ENCODE results near the gene SEMA3C. TPM values are rescaled to one million over a fixed set of nuclear protein-coding genes. Genes with fewer than 3 reads are reported as not detected.
A peak's percentile ranks its signal among the peaks of the same experiment; 100 is the strongest.

Gene SEMA3C
- total and polyA plus RNA-seq, 8 donors, result 4.5 to 344 (median 68.7) TPM

DNA sequence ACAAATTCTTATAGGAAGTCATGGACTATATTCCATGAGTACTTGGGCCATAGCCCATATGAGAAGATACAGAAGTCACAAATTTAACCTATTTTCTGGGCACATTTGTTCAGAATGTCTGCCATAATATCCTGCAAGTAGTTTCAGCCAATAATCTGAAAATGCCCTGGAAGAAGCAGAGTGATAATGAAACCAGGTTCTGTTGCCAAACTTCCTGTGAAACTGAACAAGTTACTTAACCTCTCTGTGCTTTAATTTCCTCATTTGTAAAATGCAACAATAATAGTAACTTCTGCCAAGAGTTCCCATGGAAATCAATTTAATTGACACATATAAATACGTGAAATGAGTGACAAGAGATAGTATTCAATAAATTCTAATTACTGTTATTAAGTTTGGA lies 88.8 kb downstream of the SEMA3C start:
- no peak for DNase-seq
- Histone ChIP-seq H3K9me3 (no peaks in the 10 kb centered on the region), H3K36me3 (no peaks in the 10 kb centered on the region), H3K4me1 (peaks cover 6 to 59% (median 29%) of the 10 kb centered on the region in 4 donors), H3K27me3 (no peaks in the 10 kb centered on the region), H3K4me3 (no peak overlapping the region), H3K27ac (no peak overlapping the region)
- no peak for TF ChIP-seq POLR2AphosphoS5 (IDR thresholded peaks at IDR 0.05)
- TF ChIP-seq, protein P1, sequence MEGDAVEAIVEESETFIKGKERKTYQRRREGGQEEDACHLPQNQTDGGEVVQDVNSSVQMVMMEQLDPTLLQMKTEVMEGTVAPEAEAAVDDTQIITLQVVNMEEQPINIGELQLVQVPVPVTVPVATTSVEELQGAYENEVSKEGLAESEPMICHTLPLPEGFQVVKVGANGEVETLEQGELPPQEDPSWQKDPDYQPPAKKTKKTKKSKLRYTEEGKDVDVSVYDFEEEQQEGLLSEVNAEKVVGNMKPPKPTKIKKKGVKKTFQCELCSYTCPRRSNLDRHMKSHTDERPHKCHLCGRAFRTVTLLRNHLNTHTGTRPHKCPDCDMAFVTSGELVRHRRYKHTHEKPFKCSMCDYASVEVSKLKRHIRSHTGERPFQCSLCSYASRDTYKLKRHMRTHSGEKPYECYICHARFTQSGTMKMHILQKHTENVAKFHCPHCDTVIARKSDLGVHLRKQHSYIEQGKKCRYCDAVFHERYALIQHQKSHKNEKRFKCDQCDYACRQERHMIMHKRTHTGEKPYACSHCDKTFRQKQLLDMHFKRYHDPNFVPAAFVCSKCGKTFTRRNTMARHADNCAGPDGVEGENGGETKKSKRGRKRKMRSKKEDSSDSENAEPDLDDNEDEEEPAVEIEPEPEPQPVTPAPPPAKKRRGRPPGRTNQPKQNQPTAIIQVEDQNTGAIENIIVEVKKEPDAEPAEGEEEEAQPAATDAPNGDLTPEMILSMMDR (IDR thresholded peaks at IDR 0.05), result no peak
- 49 to 72% (median 62%) methylated on average over 1 of the region's 1 CpG for WGBS, 5 donors
- intact Hi-C loops (cut with DNase I; ENCODE audit: low total_unique reads), result no loop called here

GRCh38 chr7:80829527-80829926 lies 89.3 kb downstream of the SEMA3C start:
- peaks cover 6 to 63% (median 29%) of the 10 kb centered on the region in 4 donors for H3K4me1 ChIP-seq
- H3K27ac ChIP-seq, result no peak overlapping the region
- TF ChIP-seq, protein P1 (IDR thresholded peaks at IDR 0.05), result no peak
- WGBS, 5 donors, result 69 to 82% (median 74%) methylated on average over 3 of the region's 3 CpGs
- no peak for DNase-seq
- no peaks in the 10 kb centered on the region for H3K36me3 ChIP-seq
- intact Hi-C loops (cut with DNase I; ENCODE audit: low total_unique reads), result no loop called here
- H3K4me3 ChIP-seq, result no peak overlapping the region
- H3K9me3 ChIP-seq, result no peaks in the 10 kb centered on the region
- no peaks in the 10 kb centered on the region for H3K27me3 ChIP-seq

DNA sequence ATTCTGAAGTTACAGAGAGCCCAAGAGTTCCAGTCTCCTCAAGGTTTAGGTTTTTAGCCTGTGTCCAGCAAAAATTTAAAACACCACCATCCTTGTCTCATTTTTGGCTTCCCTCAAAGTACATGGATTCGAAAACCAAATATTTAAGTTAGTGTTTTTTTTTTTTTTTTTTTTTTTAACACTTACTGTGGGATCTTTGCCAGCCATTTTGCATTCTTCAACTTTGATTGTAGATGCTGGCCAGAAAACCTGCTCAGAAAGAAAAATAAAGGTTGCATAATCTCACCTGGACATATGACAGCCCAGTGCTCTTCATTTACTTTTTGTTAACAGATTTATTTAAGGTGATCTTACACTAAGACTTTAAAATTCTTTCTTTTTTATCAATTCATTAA lies 91.6 kb downstream of the SEMA3C start:
- no peak for DNase-seq
- Histone ChIP-seq H3K36me3 (no peaks in the 10 kb centered on the region), H3K27ac (peak overlapping the region in 1 of 5 donors; percentile 45), H3K4me1 (peaks cover 6 to 60% (median 29%) of the 10 kb centered on the region in 4 donors), H3K4me3 (no peak overlapping the region), H3K9me3 (no peaks in the 10 kb centered on the region), H3K27me3 (no peaks in the 10 kb centered on the region)
- intact Hi-C loops (cut with DNase I; ENCODE audit: low total_unique reads), result no loop called here
- TF ChIP-seq, protein P1 (IDR thresholded peaks at IDR 0.05), result no peak
- TF ChIP-seq EP300 (IDR thresholded peaks at IDR 0.05), result no peak
- no peak for TF ChIP-seq POLR2A (IDR thresholded peaks at IDR 0.05)
- no peak for TF ChIP-seq POLR2AphosphoS5 (IDR thresholded peaks at IDR 0.05)
- 10 to 37% (median 19%) methylated on average over 1 of the region's 1 CpG for WGBS, 5 donors

DNA sequence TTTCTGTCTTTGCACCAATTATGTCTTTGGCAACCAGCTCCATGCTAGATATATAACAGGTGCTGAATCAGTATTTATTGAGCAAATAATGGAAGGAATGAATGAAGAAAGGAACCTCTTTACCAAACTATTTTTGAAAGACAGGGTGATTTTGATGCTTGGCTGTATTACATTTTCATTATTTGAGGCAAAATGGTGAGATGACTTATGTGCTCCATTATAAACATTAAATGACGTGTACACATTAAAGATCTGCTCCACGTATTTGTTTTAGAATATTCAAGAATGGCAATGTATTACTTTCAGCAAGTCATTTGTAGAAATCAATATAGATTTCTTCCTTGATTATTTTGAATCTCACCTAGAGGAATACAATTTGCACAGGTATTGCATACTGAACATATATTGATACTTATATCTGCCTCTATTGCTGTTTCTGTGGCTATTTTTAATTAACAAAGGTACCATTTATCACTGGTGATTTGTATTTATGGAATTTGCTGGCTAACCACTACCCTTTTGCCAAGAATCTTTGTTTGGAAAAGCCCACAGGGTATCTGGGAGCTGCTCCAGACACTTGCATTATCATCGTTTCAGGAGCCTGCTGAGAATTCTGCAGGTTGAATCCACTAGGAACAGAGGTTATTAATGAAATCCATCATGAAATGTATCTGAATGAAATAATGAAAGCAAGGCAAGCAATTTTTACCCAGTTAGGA lies 92.2 kb downstream of the SEMA3C start:
- Histone ChIP-seq H3K27me3 (no peaks in the 10 kb centered on the region), H3K36me3 (no peaks in the 10 kb centered on the region), H3K9me3 (no peaks in the 10 kb centered on the region), H3K27ac (peak overlapping the region in 1 of 5 donors; percentile 45), H3K4me1 (peaks cover 6 to 60% (median 29%) of the 10 kb centered on the region in 4 donors), H3K4me3 (no peak overlapping the region)
- WGBS, 5 donors, result 51 to 69% (median 61%) methylated on average over 3 of the region's 3 CpGs
- DNase-seq, result no peak
- TF ChIP-seq POLR2AphosphoS5 (IDR thresholded peaks at IDR 0.05), result no peak
- TF ChIP-seq POLR2A (IDR thresholded peaks at IDR 0.05), result no peak
- TF ChIP-seq EP300 (IDR thresholded peaks at IDR 0.05), result no peak
- intact Hi-C loops (cut with DNase I; ENCODE audit: low total_unique reads), result no loop called here

- no peak for TF ChIP-seq POLR2A (IDR thresholded peaks at IDR 0.05)
- no peak for TF ChIP-seq POLR2AphosphoS5 (IDR thresholded peaks at IDR 0.05)
- no peak for TF ChIP-seq EP300 (IDR thresholded peaks at IDR 0.05)
- TF ChIP-seq, protein P1 (IDR thresholded peaks at IDR 0.05), result no peak
- peaks cover 6 to 49% (median 24%) of the 10 kb centered on the region in 4 donors for H3K4me1 ChIP-seq
- intact Hi-C loops (cut with DNase I; ENCODE audit: low total_unique reads), result no loop called here
- H3K36me3 ChIP-seq, result no peaks in the 10 kb centered on the region
- H3K27ac ChIP-seq, result no peak overlapping the region
- no peak overlapping the region for H3K4me3 ChIP-seq
- H3K27me3 ChIP-seq, result no peaks in the 10 kb centered on the region
- no peaks in the 10 kb centered on the region for H3K9me3 ChIP-seq
- no peak for DNase-seq
- WGBS, 5 donors, result 64 to 79% (median 68%) methylated on average over 3 of the region's 3 CpGs
Observed at GRCh38 chr7:80825499-80825898, 93.4 kb downstream of the SEMA3C start.

Measured in stomach (tissue), 9 donors.